Frontal cortex (tissue), 4 donors: ENCODE measurements around the gene ANO6. TPM values are rescaled to one million over a fixed set of nuclear protein-coding genes. Genes with fewer than 3 reads are reported as not detected.
"Not testable (repeated sequence)": the region's sequence is repeated elsewhere in the genome, so short reads cannot be mapped to it uniquely, and the experiment has no call there.

Source experiments
- DNase-seq, 2 donors: peaks; one replicate each; pipeline ENCODE4 v3.0.0; 2012; ENCODE audit warnings: low spot score in 2 of 2
- FAIRE-seq: peaks from 2 replicates; lab custom pipeline; 2012; peaks lifted over from hg19 to GRCh38; lab: Jason Lieb, UNC
- total RNA-seq: library from RNA; depleted of rRNA; stranded (reverse); fragments of >200 nt; gene quantifications from one replicate; pipeline ENCODE4 v1.2.3, GENCODE V29; 2014
- donor health status: control.
- donor health status: control.
- donor health status: control.

ANO6 gene
- 9.4 TPM for total RNA-seq

- DNase-seq (peak; percentile 59 to 69), FAIRE-seq (no peak)
Measured at GRCh38 chr12:45215419-45216229, at the start of gene ANO6. ANO6 (plus strand) TSS chr12:45216095; CDS start chr12:45216322, 227 bp downstream.

DNA sequence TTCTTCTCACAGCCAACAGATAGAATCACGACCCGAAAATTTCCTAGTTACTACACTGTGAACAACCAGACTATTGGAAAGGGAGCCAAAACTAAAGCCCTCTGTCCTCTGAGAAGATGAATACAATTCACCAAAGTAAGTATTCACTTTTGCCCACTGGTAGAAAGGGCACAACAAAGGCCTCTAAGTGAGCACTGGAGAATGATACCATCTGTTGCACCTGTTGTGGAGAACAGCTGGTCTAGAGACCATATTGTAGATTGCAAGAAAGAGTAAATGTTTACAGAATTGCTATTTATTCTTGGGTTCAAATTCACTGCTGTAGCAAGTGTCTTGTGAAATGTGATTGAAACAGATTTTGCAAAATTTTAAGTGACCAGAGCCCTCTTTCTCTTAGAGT lies 46.9 kb upstream of the ANO6 start:
- FAIRE-seq = no peak

DNA sequence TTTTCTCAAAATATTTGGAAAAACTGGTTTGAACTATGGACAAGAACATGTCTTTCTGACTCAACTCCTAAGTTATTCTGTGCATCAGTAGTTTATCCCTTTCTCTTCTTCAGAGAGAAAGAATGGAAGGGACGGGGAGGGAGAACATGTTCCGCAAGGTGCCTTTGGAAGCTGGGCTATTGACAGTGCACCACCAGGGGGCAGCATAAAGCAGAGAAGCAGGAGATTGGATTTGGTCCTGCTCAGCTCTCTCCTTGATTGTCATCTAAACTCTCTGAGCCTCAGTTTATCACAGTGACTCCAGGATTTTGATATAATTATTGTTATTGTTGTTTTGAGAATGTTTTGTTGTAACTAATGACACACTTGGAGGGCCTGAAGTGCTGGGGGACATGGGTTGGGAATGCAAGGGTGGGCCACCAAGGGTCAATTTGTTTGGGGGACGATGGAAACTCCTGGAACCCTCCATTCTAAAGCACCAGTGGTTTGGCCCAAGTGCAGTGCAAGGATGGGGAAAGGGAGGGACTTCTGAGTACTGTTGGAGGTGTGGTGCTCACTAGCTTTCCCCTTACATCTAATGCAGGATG lies 45.3 kb upstream of the ANO6 start:
- DNase-seq = peak; percentile 31 to 49
- FAIRE-seq = no peak

More for the DNA sequence above, 46.9 kb upstream of the ANO6 start:
- DNase-seq = no peak

GRCh38 chr12:45173293-45173692 lies 42.6 kb upstream of the ANO6 start:
- FAIRE-seq, DNase-seq: not testable (repeated sequence)

DNA sequence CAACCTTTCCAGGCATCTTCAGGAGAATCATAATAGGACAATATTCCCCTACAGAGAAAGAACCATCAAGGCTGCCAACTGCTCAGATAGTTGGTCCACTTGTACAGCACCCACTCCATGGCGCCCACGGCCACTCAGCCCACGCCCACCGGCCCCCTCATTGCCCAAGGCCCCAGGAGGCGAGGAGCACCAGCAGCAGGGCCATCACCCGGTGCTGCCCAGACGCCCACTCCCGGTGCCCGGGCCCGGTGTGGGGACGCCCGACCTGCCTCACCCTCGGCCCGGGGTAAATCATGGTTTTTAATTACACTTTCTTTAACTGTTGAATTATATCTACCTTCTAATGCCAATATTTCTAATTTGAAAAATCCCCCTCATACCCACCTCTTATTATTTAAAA lies 41.3 kb upstream of the ANO6 start:
- no peak for FAIRE-seq

GRCh38 chr12:45178771-45179170 lies 37.1 kb upstream of the ANO6 start:
- FAIRE-seq = no peak
- DNase-seq = no peak

More for the DNA sequence above, 41.3 kb upstream of the ANO6 start:
- no peak for DNase-seq

GRCh38 chr12:45182511-45182910 lies 33.4 kb upstream of the ANO6 start:
- DNase-seq (no peak), FAIRE-seq (no peak)

GRCh38 chr12:45183246-45183645 lies 32.6 kb upstream of the ANO6 start:
- DNase-seq = peak in 1 of 2 donors; percentile 22

DNA sequence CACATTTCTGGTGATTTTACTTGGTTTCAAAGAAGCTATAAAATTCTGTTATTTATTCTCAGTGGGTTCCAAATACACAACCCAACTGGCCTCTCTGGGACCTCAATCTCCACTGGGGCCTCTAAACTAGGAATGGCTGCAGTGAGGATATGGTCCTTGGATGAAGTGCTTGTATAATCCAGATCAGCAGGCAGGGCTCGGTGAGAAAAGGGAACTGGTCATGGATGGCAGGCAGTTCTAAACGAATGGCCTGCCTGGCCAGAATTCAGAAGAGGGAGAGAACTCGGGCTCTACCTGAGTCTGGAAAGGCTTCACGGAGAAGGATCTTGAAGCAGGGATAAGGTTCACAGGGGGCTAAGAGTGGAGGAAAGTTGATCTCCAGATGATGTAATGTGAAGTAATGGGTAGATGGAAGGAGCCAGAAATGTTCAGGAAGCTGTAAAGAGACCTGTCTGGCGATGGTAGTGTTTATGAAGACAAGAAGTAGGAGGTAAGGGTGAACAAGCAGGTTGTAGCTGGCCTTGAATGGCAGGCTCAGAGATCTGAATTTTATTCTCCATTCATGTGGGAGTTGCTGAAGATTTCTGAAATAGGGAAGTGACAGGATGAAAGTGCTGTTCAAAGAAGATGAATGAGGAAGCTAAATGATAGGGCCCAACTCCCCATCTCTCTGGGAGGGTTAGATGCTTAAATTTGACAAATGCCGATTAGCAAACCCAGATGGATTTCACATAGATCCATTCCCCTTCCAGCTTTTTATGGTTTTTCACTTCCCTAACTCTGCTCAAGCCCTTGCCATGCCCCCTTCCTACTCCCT lies 31.5 kb upstream of the ANO6 start:
- FAIRE-seq (no peak), DNase-seq (no peak)

More at GRCh38 chr12:45183246-45183645, 32.6 kb upstream of the ANO6 start:
- FAIRE-seq = no peak

DNA sequence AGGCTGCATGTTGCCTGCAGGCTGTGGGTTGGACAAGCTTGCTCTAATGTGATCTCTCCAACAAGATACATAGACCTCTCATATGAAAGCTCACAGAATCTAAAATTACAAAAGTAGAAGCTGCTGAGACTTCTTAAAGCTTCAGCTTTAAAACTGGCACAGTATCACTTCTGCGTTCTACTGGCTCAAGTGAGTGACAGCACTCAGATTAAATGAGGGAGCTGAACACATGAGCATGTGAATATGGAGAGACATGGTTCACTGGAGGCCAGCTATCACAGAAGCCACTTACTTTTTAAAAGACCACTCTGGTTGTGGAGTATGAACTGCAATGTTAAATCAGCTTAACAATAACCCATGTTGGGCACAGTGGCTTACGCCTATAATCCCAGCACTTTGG lies 29.1 kb upstream of the ANO6 start:
- no peak for FAIRE-seq

GRCh38 chr12:45189766-45190403 lies 26.0 kb upstream of the ANO6 start:
- FAIRE-seq = no peak
- no peak for DNase-seq

More for the DNA sequence above, 29.1 kb upstream of the ANO6 start:
- DNase-seq = no peak

- DNase-seq (no peak), FAIRE-seq (no peak)
Measured at GRCh38 chr12:45191239-45191638, 24.7 kb upstream of the ANO6 start.

GRCh38 chr12:45192707-45193106 lies 23.2 kb upstream of the ANO6 start:
- no peak for FAIRE-seq
- DNase-seq = no peak

- FAIRE-seq (no peak), DNase-seq (no peak)
Measured at GRCh38 chr12:45200491-45201043, 15.3 kb upstream of the ANO6 start.

GRCh38 chr12:45203767-45204166 lies 12.1 kb upstream of the ANO6 start:
- DNase-seq (no peak), FAIRE-seq (no peak)

DNA sequence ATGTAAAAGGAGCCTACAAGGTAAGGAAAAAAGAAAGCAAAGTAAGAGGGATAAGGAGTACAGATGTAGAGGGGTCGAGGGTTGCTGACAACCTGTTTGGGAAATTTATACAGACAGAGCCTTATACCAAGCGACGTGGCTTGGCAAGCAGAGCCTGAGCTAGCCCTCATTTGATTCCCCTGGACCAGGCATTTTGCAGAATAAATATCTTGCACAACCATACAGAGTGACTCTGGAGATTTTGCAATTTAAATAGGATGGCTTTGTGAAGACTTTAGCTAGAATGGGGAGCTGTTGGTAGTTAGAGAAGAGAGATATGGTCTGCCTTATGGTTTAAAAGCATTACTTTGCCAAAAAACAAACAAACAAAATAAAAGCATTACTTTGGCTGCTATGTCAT lies 11.1 kb upstream of the ANO6 start:
- no peak for DNase-seq
- no peak for FAIRE-seq

- FAIRE-seq = no peak
- no peak for DNase-seq
Measured at GRCh38 chr12:45205165-45205825, 10.6 kb upstream of the ANO6 start.

- FAIRE-seq = no peak
- no peak for DNase-seq
Measured at GRCh38 chr12:45208604-45209487, 7.0 kb upstream of the ANO6 start.
